ENCODE measurements around the gene AKR1B1. TPM values are rescaled to one million over a fixed set of nuclear protein-coding genes. Genes with fewer than 3 reads are reported as not detected.
A peak's percentile ranks its signal among the peaks of the same experiment; 100 is the strongest.

AKR1B1 gene
- polyA plus RNA-seq, 2 of the 4 experiments (the other 2 are of a cell fraction) = 1,636 to 6,205 TPM

- Histone ChIP-seq H3K4me1 (0 out of 3 replicates have a peak, but pooled peaks cover 9% of the 10 kb centered on the region), H3K4me2 (no peak overlapping the region), H3K27ac (no peak overlapping the region), H3K9me3 (peaks cover 2% of the 10 kb centered on the region; the same call in 1 of the 3 replicates), H3K4me3 (no peak overlapping the region)
- ATAC-seq = no peak
- 63% methylated on average over 5 of the region's 5 CpGs for WGBS (ENCODE audit: missing lambda C conversion rate)
- TF ChIP-seq, protein P1, sequence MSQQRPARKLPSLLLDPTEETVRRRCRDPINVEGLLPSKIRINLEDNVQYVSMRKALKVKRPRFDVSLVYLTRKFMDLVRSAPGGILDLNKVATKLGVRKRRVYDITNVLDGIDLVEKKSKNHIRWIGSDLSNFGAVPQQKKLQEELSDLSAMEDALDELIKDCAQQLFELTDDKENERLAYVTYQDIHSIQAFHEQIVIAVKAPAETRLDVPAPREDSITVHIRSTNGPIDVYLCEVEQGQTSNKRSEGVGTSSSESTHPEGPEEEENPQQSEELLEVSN (IDR thresholded peaks at IDR 0.05; ENCODE audit: borderline replicate concordance, low read depth) = no peak
- TF ChIP-seq HES2 (IDR thresholded peaks at IDR 0.05) (no peak), HOXA7 (CRISPR knock-in tag; IDR thresholded peaks at IDR 0.05) (no peak), HOXB13 (CRISPR knock-in tag; IDR thresholded peaks at IDR 0.05; ENCODE audit: low read depth) (no peak), CBX8 (IDR thresholded peaks at IDR 0.05) (no peak), KDM5A (IDR thresholded peaks at IDR 0.05) (no peak), RNF2 (IDR thresholded peaks at IDR 0.05; ENCODE audit: borderline replicate concordance, low read depth) (no peak), ZSCAN20 (CRISPR knock-in tag; IDR thresholded peaks at IDR 0.05) (no peak), JUNB (IDR thresholded peaks at IDR 0.05) (no peak), PBX3 (IDR thresholded peaks at IDR 0.05) (no peak), EHMT2 (IDR thresholded peaks at IDR 0.05; ENCODE audit: low read depth) (no peak), HEYL (CRISPR knock-in tag; IDR thresholded peaks at IDR 0.05) (no peak), FOXS1 (CRISPR knock-in tag; IDR thresholded peaks at IDR 0.05) (no peak), HOXB5 (CRISPR knock-in tag; IDR thresholded peaks at IDR 0.05) (no peak), SREBF2 (IDR thresholded peaks at IDR 0.05) (no peak), NPAS2 (CRISPR knock-in tag; IDR thresholded peaks at IDR 0.05; ENCODE audit: borderline replicate concordance) (no peak), EP300 (IDR thresholded peaks at IDR 0.05) (no peak)
- TF ChIP-seq, protein P2, sequence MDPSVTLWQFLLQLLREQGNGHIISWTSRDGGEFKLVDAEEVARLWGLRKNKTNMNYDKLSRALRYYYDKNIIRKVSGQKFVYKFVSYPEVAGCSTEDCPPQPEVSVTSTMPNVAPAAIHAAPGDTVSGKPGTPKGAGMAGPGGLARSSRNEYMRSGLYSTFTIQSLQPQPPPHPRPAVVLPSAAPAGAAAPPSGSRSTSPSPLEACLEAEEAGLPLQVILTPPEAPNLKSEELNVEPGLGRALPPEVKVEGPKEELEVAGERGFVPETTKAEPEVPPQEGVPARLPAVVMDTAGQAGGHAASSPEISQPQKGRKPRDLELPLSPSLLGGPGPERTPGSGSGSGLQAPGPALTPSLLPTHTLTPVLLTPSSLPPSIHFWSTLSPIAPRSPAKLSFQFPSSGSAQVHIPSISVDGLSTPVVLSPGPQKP (IDR thresholded peaks at IDR 0.05; ENCODE audit: low read depth, low read length) = no peak
- DNase-seq (ENCODE audit: low read depth in 1 of 2, low spot score in 1 of 2) = no peak
- ChIA-PET POLR2A (no interaction called here), CTCF (interaction anchor here (0.7 to 4.5 kb wide), 5 partner anchors 8 to 485 kb away, joined by 3 to 49 read pairs (median 3); no protein-coding TSS in a partner anchor)
- peak; percentile 98 for FAIRE-seq
Observed at GRCh38 chr7:134500982-134501381, 42.1 kb upstream of the AKR1B1 start.

DNA sequence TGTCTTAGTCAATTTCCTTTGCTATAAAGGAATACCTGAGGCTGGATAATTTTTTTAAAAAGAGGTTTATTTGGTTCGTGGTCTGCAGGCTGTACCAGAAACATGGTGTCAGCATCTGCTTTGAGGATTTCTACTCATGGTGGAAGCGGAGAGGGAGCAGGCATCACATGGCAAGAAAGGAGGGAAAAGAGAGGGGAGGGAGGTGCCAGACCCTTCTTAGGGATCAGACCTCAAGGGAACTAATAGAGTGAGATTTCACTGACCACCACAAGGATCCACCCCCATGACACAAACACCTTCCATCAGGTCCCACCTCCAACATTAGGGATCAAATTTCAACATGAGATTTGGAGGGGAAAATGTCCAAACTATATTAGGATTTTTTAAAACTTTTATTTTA, 41.5 kb upstream of the AKR1B1 start:
- Histone ChIP-seq H3K9me3 (peaks cover 2% of the 10 kb centered on the region; the same call in 1 of the 3 replicates), H3K27ac (no peak overlapping the region), H3K4me2 (no peak overlapping the region), H3K4me1 (0 out of 3 replicates have a peak, but pooled peaks cover 9% of the 10 kb centered on the region), H3K4me3 (no peak overlapping the region)
- TF ChIP-seq, protein P3, sequence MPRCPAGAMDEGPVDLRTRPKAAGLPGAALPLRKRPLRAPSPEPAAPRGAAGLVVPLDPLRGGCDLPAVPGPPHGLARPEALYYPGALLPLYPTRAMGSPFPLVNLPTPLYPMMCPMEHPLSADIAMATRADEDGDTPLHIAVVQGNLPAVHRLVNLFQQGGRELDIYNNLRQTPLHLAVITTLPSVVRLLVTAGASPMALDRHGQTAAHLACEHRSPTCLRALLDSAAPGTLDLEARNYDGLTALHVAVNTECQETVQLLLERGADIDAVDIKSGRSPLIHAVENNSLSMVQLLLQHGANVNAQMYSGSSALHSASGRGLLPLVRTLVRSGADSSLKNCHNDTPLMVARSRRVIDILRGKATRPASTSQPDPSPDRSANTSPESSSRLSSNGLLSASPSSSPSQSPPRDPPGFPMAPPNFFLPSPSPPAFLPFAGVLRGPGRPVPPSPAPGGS (IDR thresholded peaks at IDR 0.05) = no peak
- TF ChIP-seq FOSB (CRISPR knock-in tag; IDR thresholded peaks at IDR 0.05) = no peak
- no peak for TF ChIP-seq REST (IDR thresholded peaks at IDR 0.05)
- TF ChIP-seq SMC3 (IDR thresholded peaks at IDR 0.05) = no peak
- no peak for TF ChIP-seq ZC3H11A (IDR thresholded peaks at IDR 0.05)
- TF ChIP-seq ZNF302 (CRISPR knock-in tag; IDR thresholded peaks at IDR 0.05) = no peak
- TF ChIP-seq NR3C1 (IDR thresholded peaks at IDR 0.05) = no peak
- TF ChIP-seq, protein P2 (IDR thresholded peaks at IDR 0.05; ENCODE audit: low read depth, low read length) = no peak
- no peak for TF ChIP-seq JUNB (IDR thresholded peaks at IDR 0.05)
- no peak for TF ChIP-seq HMGXB4 (CRISPR knock-in tag; IDR thresholded peaks at IDR 0.05; ENCODE audit: borderline replicate concordance)
- WGBS (ENCODE audit: missing lambda C conversion rate) = 69% methylated on average over 2 of the region's 2 CpGs
- FAIRE-seq = peak; percentile 18
- POLR2A ChIA-PET = interaction anchor here (0.6 kb wide), 2 partner anchors 51 to 133 kb away, joined by 3 to 6 read pairs; no protein-coding TSS in a partner anchor
- no peak for ATAC-seq
- CTCF ChIA-PET = interaction anchor here (0.7 to 15.9 kb wide), 5 partner anchors 10 to 484 kb away, joined by 3 to 99 read pairs (median 13); no protein-coding TSS in a partner anchor
- no peak for DNase-seq (ENCODE audit: low read depth in 1 of 2, low spot score in 1 of 2)

Measured in A549 (cell line).